Measurements from ENCODE around the gene PRLR.
"Not testable (repeated sequence)": the region's sequence is repeated elsewhere in the genome, so short reads cannot be mapped to it uniquely, and the experiment has no call there.

PRLR gene

GRCh38 chr5:35066260-35066795, 164.0 kb downstream of the PRLR start:
- no peak for DNase-seq

GRCh38 chr5:35063414-35063813, 166.9 kb downstream of the PRLR start:
- no peak for DNase-seq

- no peak for DNase-seq
Measured at GRCh38 chr5:35061211-35061770, 169.0 kb downstream of the PRLR start.

DNA sequence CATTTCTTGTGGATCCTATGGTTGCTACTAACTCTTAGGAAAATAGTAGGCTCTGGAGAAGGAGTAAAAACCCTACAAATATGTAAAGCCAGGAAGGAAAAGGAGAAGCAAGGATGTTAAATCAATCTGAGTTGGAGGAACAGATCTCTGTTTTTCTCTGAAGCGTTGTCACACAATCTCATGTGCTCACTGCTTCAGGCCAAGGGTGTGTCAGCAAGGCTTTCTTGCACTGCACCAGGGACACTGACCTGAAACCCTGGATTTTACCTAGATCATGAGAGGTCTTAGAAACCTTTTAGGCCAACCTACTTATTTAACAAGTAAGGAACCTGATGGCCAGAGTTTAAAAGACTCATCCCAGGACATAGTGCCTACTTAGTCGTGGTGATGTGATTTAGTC, 170.1 kb downstream of the PRLR start:
- DNase-seq: no peak

DNA sequence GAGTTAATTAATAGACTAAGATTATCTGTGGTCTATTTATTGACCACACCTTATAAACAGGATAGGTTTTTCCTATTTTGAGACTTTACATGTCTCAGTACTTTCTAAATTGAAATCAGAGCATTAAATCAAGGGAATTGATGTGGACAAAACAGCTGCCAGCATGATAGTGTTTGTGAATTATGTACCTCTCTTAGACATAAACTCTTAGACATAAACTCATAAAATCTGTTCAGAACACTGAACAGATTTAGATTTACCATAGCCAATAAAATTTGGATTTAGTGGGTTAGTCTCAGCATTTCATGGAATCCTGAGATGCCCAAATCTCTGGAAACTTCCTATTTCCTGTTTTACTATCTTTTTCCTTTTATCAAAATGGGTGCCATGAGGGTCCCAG, 171.0 kb downstream of the PRLR start:
- DNase-seq: no peak

- DNase-seq: no peak
Measured at GRCh38 chr5:35058374-35058788, 171.9 kb downstream of the PRLR start.

- no peak for DNase-seq
Measured at GRCh38 chr5:35056686-35057085, 173.6 kb downstream of the PRLR start.

- no peak for DNase-seq
Measured at GRCh38 chr5:35052838-35053237, 177.4 kb downstream of the PRLR start.

DNA sequence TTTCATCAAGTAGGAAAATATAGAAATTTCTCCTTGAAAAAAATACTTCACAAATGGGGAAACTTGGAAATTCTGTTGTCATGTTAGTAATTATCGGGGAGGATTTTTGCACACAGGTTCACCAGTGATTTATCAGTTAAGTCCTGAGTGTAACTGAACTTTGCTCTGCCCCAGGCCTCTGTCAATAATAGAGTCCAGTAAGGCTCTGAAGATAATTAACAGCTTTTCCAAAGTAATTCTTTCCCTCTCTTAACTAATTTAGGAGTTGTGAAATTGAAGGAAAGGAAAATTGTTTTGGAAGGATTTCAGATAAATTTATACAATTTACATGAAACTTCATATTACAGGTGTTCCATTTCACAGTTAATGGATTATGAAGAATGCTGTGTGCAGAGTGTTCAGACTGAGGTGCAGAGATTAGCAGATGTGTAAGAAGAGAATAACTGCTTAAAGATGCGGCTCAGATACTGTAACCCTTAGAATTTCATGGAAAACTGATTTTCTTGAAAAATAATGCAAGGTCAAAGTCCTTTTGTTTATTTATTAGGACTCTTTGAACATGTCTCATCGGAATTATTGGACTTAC, 179.7 kb downstream of the PRLR start:
- DNase-seq: no peak

DNA sequence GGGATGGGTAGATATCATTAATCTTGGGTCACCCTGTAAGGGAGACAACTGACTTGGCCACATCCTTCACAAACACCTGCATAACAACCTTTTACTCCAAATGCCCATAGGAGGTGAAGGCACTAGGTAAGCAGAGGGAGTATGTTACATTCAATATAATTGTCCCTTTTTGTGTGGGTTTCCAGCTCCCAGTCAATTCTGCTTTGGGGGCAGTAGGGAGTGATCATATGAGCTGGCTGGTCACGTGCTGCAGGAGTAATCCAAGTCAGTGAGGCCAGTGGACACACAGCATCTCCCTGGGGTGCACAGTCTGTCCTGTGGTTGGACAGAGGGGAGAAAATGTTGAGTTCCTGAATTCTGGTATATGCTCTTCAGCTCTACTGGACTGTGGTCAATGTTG, 181.4 kb downstream of the PRLR start:
- no peak for DNase-seq

DNA sequence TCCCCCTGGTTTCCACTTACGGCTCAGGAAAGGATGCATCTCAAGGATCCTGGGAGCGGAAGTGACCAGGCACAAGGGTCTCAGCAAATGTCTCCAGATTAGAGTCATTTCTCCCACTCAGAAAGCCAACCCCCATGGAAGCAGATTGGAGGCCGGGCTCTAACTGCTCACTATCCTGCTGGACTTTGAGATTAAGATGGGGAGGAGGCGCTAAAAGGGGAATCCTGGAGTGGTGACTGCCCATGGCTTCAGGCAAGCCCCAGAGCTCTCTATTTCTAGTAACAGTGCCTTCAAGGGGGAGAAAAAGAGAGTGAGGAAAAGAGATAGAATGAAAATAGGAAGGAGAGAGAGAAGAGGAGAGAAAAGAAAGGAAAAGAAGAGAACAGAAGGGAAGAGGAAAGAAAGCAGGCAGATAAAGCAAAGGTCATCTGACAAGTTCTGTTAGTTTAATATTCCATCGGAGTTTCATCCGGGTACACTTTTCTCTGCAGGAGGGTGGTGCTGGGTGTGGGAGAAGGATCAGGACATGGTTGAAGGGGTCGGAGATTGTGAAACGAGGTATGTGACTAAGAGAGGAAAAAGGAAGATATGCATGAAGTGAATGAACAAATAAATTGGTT, 182.4 kb downstream of the PRLR start, which contains the start of gene AGXT2:
Gene AGXT2, minus strand, starts transcription at position 165 of the 620 bp plus-strand sequence. Its CDS starts 57 bp downstream, at position 108.
- no peak for DNase-seq

GRCh38 chr5:35046774-35047173, 183.5 kb downstream of the PRLR start:
- DNase-seq: no peak

GRCh38 chr5:35045280-35045679, 185.0 kb downstream of the PRLR start:
- DNase-seq: no peak

- DNase-seq: no peak
Measured at GRCh38 chr5:35044649-35045048, 185.6 kb downstream of the PRLR start.

GRCh38 chr5:35042781-35043180, 187.5 kb downstream of the PRLR start:
- DNase-seq: no peak

DNA sequence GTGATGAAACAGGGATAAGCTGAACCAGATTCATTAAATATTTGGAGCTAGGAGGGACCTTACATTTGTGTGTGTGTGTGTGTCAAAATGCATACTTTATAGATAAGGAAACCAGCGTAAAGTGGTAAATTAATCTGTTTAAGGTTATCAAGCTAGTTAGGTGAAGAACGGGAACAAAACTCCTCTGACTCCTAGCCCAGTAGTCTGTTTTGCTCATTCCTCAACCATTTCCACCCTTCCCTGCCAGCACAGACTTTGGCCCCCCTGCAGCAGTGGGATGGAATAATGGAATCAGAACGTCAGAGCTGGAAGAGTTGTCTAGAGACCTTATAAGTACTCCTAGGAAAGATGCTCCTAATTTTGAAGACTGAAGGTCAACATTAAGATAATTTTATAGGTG, 189.0 kb downstream of the PRLR start:
- no peak for DNase-seq

- no peak for DNase-seq
Measured at GRCh38 chr5:35038891-35039290, 191.4 kb downstream of the PRLR start.

- DNase-seq: no peak
Measured at GRCh38 chr5:35036536-35036935, 193.8 kb downstream of the PRLR start.

GRCh38 chr5:35035929-35036328, 194.4 kb downstream of the PRLR start:
- DNase-seq: not testable (repeated sequence)

DNA sequence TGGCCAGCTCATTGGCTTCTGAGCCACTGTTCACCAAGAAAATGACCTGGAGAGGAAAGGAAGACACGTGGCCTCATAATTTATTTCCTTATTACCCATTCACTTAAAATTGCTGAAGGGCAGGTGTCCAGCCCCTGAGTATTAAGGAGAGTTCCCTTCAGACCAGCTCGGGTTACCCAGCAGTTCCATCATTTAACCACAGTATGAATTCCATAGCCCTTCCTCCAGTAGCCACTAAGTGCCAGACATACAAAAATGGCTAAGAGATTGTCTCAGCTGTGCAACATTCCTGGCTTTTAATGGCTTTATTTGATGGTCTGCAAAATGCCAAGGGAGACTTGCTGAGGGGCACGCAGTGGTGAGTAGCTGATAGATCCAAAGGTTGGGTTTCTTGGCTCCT, 195.0 kb downstream of the PRLR start:
- no peak for DNase-seq

DNA sequence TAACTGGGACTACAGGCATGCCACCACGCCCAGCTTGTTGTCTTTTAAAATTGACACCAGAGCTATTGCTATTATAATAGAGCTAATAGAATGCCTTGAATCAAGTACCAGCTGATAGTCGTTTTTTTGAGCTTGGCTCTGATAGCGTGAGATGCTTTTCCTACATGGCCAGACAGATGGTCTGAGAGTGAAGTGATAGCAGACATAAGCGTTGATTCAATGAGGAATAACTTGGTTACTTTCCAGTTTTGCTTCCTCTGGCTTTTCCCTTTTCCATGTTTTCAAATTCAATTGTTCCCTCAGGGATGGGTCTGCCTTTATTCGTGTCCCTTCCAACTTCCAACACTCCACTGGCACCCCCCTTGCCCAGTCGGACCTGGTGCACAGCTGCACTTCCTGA, 197.9 kb downstream of the PRLR start:
- DNase-seq: no peak

DNA sequence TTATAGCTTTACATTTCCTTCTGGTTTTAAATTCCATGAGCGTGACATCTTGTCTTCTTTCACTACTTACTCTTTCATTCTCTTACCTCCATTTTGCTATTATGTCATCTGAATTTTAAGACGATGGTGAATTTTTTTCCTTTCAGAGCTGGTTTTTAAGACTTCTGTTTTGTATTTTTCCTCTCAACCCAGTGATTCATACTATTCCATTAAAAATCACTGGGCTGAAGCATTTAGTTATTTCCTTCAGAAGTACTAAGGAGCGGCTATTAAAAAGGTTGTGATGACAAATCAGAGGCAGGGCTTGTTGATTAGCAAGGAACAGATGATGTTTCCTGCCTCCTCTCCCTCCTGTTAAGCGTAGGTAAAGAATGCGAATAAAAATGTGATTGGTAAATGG, 199.0 kb downstream of the PRLR start:
- DNase-seq: no peak

DNA sequence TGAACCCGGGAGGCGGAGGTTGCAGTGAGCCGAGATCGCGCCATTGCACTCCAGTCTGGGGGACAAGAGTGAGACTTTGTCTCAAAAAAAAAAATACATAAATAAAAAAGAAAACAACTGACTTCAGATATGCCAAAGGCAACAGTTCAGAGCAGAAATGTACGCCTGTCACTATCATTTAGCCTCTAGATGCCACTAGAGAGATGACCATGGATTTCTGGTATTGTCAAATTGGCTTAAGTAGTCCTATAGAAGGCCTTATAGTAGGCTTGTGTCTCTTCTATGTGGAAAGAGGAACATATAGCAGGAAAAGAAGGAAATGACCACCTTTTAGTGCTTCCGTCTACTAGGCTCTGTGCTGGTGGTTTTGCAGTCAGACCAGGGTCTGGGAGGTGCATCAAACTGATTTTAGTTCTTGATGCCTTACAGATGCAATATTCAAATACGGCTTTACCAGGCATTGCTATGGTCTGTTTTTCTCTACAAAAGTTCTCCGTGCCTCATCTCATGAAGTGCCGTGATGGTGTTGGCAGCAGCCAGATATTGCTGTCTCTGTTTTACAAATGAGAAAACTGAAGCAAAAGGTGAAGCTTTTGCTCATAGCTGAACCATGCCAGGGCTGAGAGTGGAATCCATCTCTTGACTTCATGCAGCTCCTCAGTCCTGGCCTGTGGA, 199.7 kb downstream of the PRLR start:
- DNase-seq: no peak

GRCh38 chr5:35029333-35029732, 201.0 kb downstream of the PRLR start:
- no peak for DNase-seq
